ENCODE data around the gene C6orf15. TPM values are rescaled to one million over a fixed set of nuclear protein-coding genes. Genes with fewer than 3 reads are reported as not detected.

The C6orf15 gene
- total RNA-seq (not detected in 2 replicates), polyA plus RNA-seq (not detected in 2 replicates), polyA minus RNA-seq (not detected in 2 replicates), Bru-seq, nascent RNA (not detected), BruChase-seq, experiment 1, labeled RNA remaining after a 6-hour chase (not detected), BruChase-seq, experiment 2, labeled RNA remaining after a 2-hour chase (percentile 21 among the genes with signal in this experiment)
- not detected in 2 replicates for polyA plus RNA-seq (2011; cell fraction: cytosol; rRNA removed)
- polyA plus RNA-seq (2011; cell fraction: nucleus; rRNA removed): not detected in 2 replicates
- polyA plus RNA-seq (2012): not detected in 2 replicates
- polyA minus RNA-seq (2011; cell fraction: cytosol; rRNA and poly(A)+ RNA removed): not detected
- not detected in 2 replicates for polyA minus RNA-seq (2011; cell fraction: nucleus; rRNA and poly(A)+ RNA removed)
- long read RNA-seq: 0 reads

GRCh38 chr6:31112478-31112877 lies at the start of gene C6orf15:
C6orf15 (minus strand) TSS chr6:31112575; CDS start chr6:31112555, 20 bp downstream.
- Histone ChIP-seq H3K4me3 (replicated peaks in 1 of 3; ENCODE audit: insufficient read depth in 1 of 3, low read depth in 1 of 3, low read length in 3 of 3) (no peak within 1 kb of the TSS), H3K4me1 (ENCODE audit: control insufficient read depth, extremely low read depth, insufficient read depth, low read length) (peaks cover 21% of the 10 kb centered on the region), H3K27me3 (ENCODE audit: control insufficient read depth in 2 of 2, insufficient read depth in 2 of 2, low read length in 2 of 2) (peaks cover 5 to 12% of the 10 kb centered on the region in 2 experiments), H3K4me2 (ENCODE audit: insufficient read depth, low read length) (no peak within 1 kb of the TSS), H3K79me2 (ENCODE audit: control insufficient read depth, insufficient read depth, low read length) (no peaks in the 10 kb centered on the region), H3K9me1 (replicated peaks; ENCODE audit: control insufficient read depth, extremely low read depth, insufficient read depth, low read length) (no peaks in the 10 kb centered on the region), H4K20me1 (replicated peaks; ENCODE audit: control insufficient read depth, extremely low read depth, insufficient read depth, low read length) (no peaks in the 10 kb centered on the region), H3K9ac (replicated peaks; ENCODE audit: extremely low read depth, insufficient read depth, low read length) (no peak within 1 kb of the TSS), H3K36me3 (ENCODE audit: control insufficient read depth in 2 of 2, extremely low read depth in 1 of 2, insufficient read depth in 2 of 2, low read length in 2 of 2) (no peaks in the 10 kb centered on the region), H3K9me3 (replicated peaks; ENCODE audit: control insufficient read depth, insufficient read depth, low read length) (no peaks in the 10 kb centered on the region), H3K27ac (ENCODE audit: insufficient read depth, low read depth, low read length) (no peak within 1 kb of the TSS), H2AFZ (ENCODE audit: low read depth, low read length) (no peak within 1 kb of the TSS)
- ChIA-PET CTCF (interaction anchor here (3.5 to 8.2 kb wide), 3 partner anchors 10 to 33 kb away, joined by 14 to 102 read pairs (median 57); no protein-coding TSS in a partner anchor), POLR2A (no interaction called here)
- intact Hi-C loops (cut with micrococcal nuclease) (no loop called here), dilution Hi-C loops (cut with MboI; ENCODE audit: extremely low pct_ligation_motif_present, low sequenced_read_pairs) (no loop called here)
- no TSS peak for BruUV-seq (replicated peaks)
- FAIRE-seq (no peak), DNase-seq (ENCODE audit: low read depth, low spot score) (no peak)
- TF ChIP-seq GATA2 (IDR thresholded peaks at IDR 0.05; ENCODE audit: insufficient read depth, insufficient read length, low read depth, low read length) (no peak), MYC (IDR thresholded peaks at IDR 0.05; ENCODE audit: low read depth, low read length) (no peak), EZH2 (IDR thresholded peaks at IDR 0.05; ENCODE audit: borderline replicate concordance, low read depth, low read length, severe bottlenecking) (no peak), POLR2A (IDR thresholded peaks at IDR 0.05; ENCODE audit: low read depth, low read length) (no peak), FOS (IDR thresholded peaks at IDR 0.05; ENCODE audit: borderline replicate concordance, insufficient read depth, low read length) (no peak), MAX (IDR thresholded peaks at IDR 0.05; ENCODE audit: insufficient read depth, insufficient read length) (no peak), POLR2AphosphoS5 (IDR thresholded peaks at IDR 0.05; ENCODE audit: insufficient read depth, low read depth, low read length) (no peak), CTCF (IDR thresholded peaks at IDR 0.05; ENCODE audit: extremely low read depth in 1 of 2, insufficient read depth in 1 of 2, low read depth in 1 of 2, low read length in 2 of 2) (no peak), JUN (IDR thresholded peaks at IDR 0.05; ENCODE audit: borderline replicate concordance, insufficient read depth, insufficient read length, low read depth) (no peak)

Measured in endothelial cell of umbilical vein (primary cell).